ENCODE results near the gene SMARCC1.

Gene SMARCC1

DNA sequence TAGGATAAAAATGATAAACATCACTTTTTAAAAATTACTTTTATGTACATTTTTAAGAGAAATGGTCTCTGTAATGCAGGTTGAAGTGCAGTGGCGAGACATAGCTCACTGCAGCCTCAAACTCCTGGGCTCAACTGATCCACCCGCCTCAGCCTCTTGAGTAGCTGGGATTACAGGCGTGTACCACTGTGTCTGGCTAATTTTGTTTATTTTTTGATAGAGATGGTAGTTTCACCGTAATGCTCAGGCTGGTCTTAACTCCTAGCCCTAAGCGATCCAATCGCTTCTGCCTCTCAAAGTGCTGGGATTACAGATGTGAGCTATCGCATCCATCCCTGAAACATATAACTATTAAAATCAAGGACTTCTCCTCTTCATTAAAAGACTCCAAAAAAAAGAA lies 140.0 kb downstream of the SMARCC1 start:
- Histone ChIP-seq H3K4me3 (ENCODE audit: insufficient read depth, low read length, poor library complexity, severe bottlenecking) (no peak overlapping the region), H3K4me2 (ENCODE audit: low read depth, low read length, poor library complexity, severe bottlenecking) (no peak overlapping the region), H3K9me3 (ENCODE audit: insufficient read depth, low read length) (no peaks in the 10 kb centered on the region), H2AFZ (ENCODE audit: low read depth, low read length, severe bottlenecking) (no peak overlapping the region), H3K27me3 (ENCODE audit: low read length) (no peaks in the 10 kb centered on the region), H3K27ac (ENCODE audit: low read depth, low read length) (no peak overlapping the region), H4K20me1 (ENCODE audit: low read depth, low read length) (peaks cover 11% of the 10 kb centered on the region; the same call in 1 of the 2 replicates), H3K79me2 (ENCODE audit: insufficient read depth, low read length) (peaks cover 12% of the 10 kb centered on the region; the same call in 1 of the 2 replicates), H3F3A (ENCODE audit: insufficient read depth) (0 out of 2 replicates have a peak, but pooled peaks cover 4% of the 10 kb centered on the region), H3K9ac (ENCODE audit: low read length) (no peak overlapping the region), H3K36me3 (ENCODE audit: low read length) (peaks cover 23% of the 10 kb centered on the region), H3K9me2 (replicated peaks; ENCODE audit: insufficient read depth, low read length) (no peaks in the 10 kb centered on the region)
- TF ChIP-seq EZH2phosphoT487 (conservative IDR thresholded peaks at IDR 0.05; ENCODE audit: low read length): no peak
- TF ChIP-seq, protein P1, sequence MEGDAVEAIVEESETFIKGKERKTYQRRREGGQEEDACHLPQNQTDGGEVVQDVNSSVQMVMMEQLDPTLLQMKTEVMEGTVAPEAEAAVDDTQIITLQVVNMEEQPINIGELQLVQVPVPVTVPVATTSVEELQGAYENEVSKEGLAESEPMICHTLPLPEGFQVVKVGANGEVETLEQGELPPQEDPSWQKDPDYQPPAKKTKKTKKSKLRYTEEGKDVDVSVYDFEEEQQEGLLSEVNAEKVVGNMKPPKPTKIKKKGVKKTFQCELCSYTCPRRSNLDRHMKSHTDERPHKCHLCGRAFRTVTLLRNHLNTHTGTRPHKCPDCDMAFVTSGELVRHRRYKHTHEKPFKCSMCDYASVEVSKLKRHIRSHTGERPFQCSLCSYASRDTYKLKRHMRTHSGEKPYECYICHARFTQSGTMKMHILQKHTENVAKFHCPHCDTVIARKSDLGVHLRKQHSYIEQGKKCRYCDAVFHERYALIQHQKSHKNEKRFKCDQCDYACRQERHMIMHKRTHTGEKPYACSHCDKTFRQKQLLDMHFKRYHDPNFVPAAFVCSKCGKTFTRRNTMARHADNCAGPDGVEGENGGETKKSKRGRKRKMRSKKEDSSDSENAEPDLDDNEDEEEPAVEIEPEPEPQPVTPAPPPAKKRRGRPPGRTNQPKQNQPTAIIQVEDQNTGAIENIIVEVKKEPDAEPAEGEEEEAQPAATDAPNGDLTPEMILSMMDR (IDR thresholded peaks at IDR 0.05; ENCODE audit: insufficient read depth, low read length, poor library complexity, severe bottlenecking): no peak

DNA sequence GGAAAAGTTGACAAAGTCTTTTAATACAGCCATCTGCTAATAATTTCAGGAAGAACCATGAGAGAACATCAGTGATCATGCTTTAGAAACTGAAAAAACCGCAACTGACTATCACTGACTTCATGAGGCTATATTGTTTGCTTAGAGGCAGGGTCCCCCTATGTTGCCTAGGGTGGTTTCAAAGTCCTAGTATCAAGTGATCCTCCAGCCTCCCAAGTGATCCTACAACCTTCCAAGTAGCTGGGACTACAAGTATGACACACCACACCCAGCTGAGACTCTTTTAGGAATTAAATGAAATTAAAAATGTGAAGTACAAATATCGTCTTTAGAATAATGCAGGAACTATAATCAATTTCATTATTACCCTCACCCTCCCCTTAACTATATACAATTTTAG lies 144.8 kb downstream of the SMARCC1 start:
- peaks cover 12% of the 10 kb centered on the region; the same call in 1 of the 2 replicates for H3K79me2 ChIP-seq (ENCODE audit: insufficient read depth, low read length)
- no peak overlapping the region for H3K4me2 ChIP-seq (ENCODE audit: low read depth, low read length, poor library complexity, severe bottlenecking)
- H3K9ac ChIP-seq (ENCODE audit: low read length): no peak overlapping the region
- no peak overlapping the region for H2AFZ ChIP-seq (ENCODE audit: low read depth, low read length, severe bottlenecking)
- H3K9me3 ChIP-seq (ENCODE audit: insufficient read depth, low read length): no peaks in the 10 kb centered on the region
- H3K36me3 ChIP-seq (ENCODE audit: low read length): peaks cover 38% of the 10 kb centered on the region
- H3K4me3 ChIP-seq (ENCODE audit: insufficient read depth, low read length, poor library complexity, severe bottlenecking): no peak overlapping the region
- H3K27ac ChIP-seq (ENCODE audit: low read depth, low read length): no peak overlapping the region
- H3K9me2 ChIP-seq (replicated peaks; ENCODE audit: insufficient read depth, low read length): no peaks in the 10 kb centered on the region
- H3F3A ChIP-seq (ENCODE audit: insufficient read depth): 0 out of 2 replicates have a peak, but pooled peaks cover 4% of the 10 kb centered on the region
- TF ChIP-seq, protein P1 (IDR thresholded peaks at IDR 0.05; ENCODE audit: insufficient read depth, low read length, poor library complexity, severe bottlenecking): no peak
- no peak for TF ChIP-seq EZH2phosphoT487 (conservative IDR thresholded peaks at IDR 0.05; ENCODE audit: low read length)
- no peaks in the 10 kb centered on the region for H3K27me3 ChIP-seq (ENCODE audit: low read length)
- H4K20me1 ChIP-seq (ENCODE audit: low read depth, low read length): peaks cover 11% of the 10 kb centered on the region; the same call in 1 of the 2 replicates

DNA sequence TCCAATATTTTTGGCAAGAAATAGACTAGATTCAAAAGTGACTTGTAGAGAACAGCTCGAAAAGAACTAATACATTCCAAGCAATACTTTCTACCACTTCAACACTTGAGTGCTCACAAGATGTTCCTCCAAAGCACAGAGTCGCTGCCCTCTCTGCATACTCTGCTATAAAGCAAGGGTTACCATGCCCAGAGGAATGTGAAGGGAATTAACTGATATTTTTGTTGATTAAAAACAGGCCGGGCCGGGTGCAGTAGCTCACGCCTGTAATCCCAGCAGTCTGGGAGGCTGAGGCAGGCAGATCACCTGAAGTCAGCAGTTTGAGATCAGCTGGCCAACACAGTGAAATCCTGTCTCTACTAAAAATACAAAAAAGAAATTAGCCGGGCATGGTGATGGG lies 145.5 kb downstream of the SMARCC1 start:
- H3K9ac ChIP-seq (ENCODE audit: low read length): no peak overlapping the region
- H3K9me3 ChIP-seq (ENCODE audit: insufficient read depth, low read length): no peaks in the 10 kb centered on the region
- TF ChIP-seq EZH2phosphoT487 (conservative IDR thresholded peaks at IDR 0.05; ENCODE audit: low read length): no peak
- TF ChIP-seq, protein P1 (IDR thresholded peaks at IDR 0.05; ENCODE audit: insufficient read depth, low read length, poor library complexity, severe bottlenecking): no peak
- H3K4me3 ChIP-seq (ENCODE audit: insufficient read depth, low read length, poor library complexity, severe bottlenecking): no peak overlapping the region
- H3K36me3 ChIP-seq (ENCODE audit: low read length): peaks cover 42% of the 10 kb centered on the region
- H3K4me2 ChIP-seq (ENCODE audit: low read depth, low read length, poor library complexity, severe bottlenecking): no peak overlapping the region
- H3K27me3 ChIP-seq (ENCODE audit: low read length): no peaks in the 10 kb centered on the region
- H2AFZ ChIP-seq (ENCODE audit: low read depth, low read length, severe bottlenecking): no peak overlapping the region
- no peaks in the 10 kb centered on the region for H3K9me2 ChIP-seq (replicated peaks; ENCODE audit: insufficient read depth, low read length)
- peaks cover 11% of the 10 kb centered on the region; the same call in 1 of the 2 replicates for H4K20me1 ChIP-seq (ENCODE audit: low read depth, low read length)
- peaks cover 10% of the 10 kb centered on the region; the same call in 1 of the 2 replicates for H3K79me2 ChIP-seq (ENCODE audit: insufficient read depth, low read length)
- 0 out of 2 replicates have a peak, but pooled peaks cover 4% of the 10 kb centered on the region for H3F3A ChIP-seq (ENCODE audit: insufficient read depth)
- H3K27ac ChIP-seq (ENCODE audit: low read depth, low read length): no peak overlapping the region
